Keratinocyte (primary cell): ENCODE measurements around the gene ELMO2.

Experiments
- CTCF ChIP-seq, 3 experiments: IDR thresholded peaks in 1 of 3; conservative IDR thresholded peaks in 1 of 3; optimal IDR thresholded peaks in 1 of 3; 2 replicates in 2 of 3; 3 replicates in 1 of 3; pipeline versions ENCODE3 to v1.5.1; 2011; ENCODE audit warnings: low read length in 3 of 3, mild to moderate bottlenecking in 3 of 3, moderate library complexity in 2 of 3, control low read depth in 1 of 3, inconsistent platforms in 1 of 3; ENCODE audit not compliant: insufficient read depth in 2 of 3; ENCODE audit errors: extremely low read depth in 1 of 3
- EZH2 ChIP-seq: IDR thresholded peaks from one replicate; pipeline ENCODE4 v1.6.1; 2012; ENCODE audit warnings: inconsistent platforms, mild to moderate bottlenecking, low read length, moderate library complexity

GRCh38 chr20:46406200-46406985 lies at the start of gene ELMO2:
- TF ChIP-seq CTCF (optimal IDR thresholded peaks at IDR 0.05 in 1 of 3, IDR thresholded peaks at IDR 0.05 in 1 of 3, conservative IDR thresholded peaks at IDR 0.05 in 1 of 3; ENCODE audit: extremely low read depth in 1 of 3, insufficient read depth in 2 of 3, low read length in 3 of 3) (no peak), EZH2 (no peak)
